Activated CD4-positive, alpha-beta T cell treated with anti-CD3 and anti-CD28 coated beads for 4 hours (primary cell): ENCODE measurements around the gene RPL11.
"Not testable (repeated sequence)": the region's sequence is repeated elsewhere in the genome, so short reads cannot be mapped to it uniquely, and the experiment has no call there.

ENCODE experiments used
- DNase-seq, 2 donors: peaks; one replicate each; pipeline ENCODE4 v3.0.0-alpha.2; 2020

The RPL11 gene

GRCh38 chr1:23691499-23692307, at the start of gene RPL11:
RPL11 (plus strand) TSS chr1:23691806; CDS start chr1:23691824, 18 bp downstream.
- DNase-seq = peak; percentile 87 to 88

DNA sequence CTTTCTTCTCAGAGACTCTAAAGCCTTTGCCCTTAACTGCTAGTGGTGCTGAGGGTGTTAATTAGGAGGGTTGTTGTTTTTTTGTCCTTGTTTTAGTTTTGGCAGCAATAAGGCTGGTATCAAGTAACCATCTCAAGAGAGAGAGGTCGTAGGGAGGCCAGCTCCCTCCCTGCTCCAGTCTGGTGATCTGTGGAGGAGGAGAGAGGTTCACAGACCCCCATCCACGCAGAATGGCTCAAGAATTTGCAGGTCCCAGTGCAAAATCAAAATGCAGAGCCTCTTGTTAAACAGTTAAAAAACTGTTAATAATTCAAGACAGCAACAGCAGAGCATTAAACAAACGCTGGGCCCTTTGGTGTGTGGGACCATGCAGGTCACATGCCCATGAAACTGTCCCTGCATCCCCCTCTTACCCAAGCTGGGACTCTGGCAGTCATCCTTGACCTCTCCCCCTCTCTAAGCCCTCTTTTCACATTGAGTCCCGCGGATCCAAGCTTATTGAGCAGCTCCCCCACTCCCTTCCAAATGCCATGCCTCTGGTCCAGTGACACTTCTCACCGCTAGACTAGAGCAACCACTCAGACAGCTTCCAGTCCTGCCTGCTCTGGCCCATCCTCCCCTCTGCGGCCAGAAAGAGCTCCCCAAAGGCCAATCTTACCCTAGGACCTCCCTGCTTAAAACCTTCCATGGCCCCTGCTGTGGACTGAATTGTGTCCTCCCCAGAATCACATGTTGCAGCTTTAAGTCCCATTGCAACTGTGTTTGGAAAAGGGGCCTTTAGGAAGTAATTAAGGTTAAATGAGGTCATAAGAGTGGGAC, 47.7 kb upstream of the RPL11 start:
- DNase-seq = no peak

- DNase-seq = no peak
Observed at GRCh38 chr1:23644555-23644866, 47.1 kb upstream of the RPL11 start.

GRCh38 chr1:23645338-23645737, 46.3 kb upstream of the RPL11 start:
- no peak for DNase-seq

DNA sequence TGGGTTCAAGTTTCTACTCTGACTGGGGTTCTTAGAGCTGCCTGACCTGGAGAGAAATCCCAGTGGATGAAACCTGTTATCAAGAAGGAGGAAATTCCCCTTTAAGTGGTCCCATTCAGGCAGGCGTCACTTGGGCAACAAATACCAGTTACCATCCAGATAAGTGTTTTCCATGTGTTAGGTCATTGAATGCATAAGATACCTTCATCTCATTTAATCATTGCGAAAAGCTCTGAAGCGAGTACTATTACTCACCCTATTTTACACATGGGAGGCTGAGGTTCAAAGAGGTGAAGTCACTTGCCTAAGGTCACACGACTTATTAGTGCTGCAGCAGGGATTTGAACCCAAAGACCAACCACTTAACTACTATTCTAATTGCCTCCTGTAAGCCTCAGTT, 45.5 kb upstream of the RPL11 start:
- DNase-seq = no peak

GRCh38 chr1:23646541-23646940, 45.1 kb upstream of the RPL11 start:
- no peak for DNase-seq

- no peak for DNase-seq
Observed at GRCh38 chr1:23648576-23648975, 43.0 kb upstream of the RPL11 start.

DNA sequence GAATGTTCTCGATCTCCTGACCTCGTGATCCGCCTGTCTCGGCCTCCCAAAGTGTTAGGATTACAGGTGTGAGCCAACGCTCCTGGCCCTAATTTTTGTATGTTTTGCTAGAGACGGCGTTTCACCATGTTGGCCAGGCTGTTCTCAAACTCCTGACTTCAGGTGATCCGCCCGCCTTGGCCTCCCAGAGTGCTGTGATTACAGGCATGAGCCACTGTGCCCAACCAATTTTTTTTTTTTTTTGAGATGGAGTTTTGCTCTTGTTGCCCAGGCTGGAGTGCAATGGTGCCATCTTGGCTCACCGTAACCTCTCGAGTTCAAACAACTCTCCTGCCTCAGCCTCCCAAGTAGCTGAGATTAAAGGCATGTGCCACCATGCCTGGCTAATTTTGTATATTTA, 42.4 kb upstream of the RPL11 start:
- not testable (repeated sequence) for DNase-seq

- no peak for DNase-seq
Observed at GRCh38 chr1:23650344-23650990, 41.1 kb upstream of the RPL11 start.

- no peak for DNase-seq
Observed at GRCh38 chr1:23651069-23651808, 40.4 kb upstream of the RPL11 start.

- DNase-seq = peak; percentile 16 to 33
Observed at GRCh38 chr1:23657659-23658275, 33.8 kb upstream of the RPL11 start.

DNA sequence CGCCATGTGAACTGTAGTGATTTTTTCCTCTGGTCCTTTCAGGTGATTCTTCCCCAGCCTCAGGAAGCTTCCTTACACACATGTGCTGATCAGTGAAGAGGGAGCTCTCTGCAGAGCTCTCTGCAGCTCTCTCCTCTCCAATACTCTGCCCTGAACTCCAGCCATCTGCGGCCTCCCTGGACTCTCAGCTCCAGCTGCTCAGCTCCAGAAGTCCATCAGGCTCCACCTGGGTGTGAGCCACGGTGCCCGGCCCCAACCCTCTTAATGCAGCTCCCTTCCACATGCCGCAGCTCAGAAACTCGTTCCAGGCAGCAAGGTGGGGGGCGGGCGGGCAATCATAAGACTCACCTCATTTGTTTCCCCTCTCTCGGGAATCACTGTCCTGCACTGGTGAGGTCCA, 30.9 kb upstream of the RPL11 start:
- no peak for DNase-seq

DNA sequence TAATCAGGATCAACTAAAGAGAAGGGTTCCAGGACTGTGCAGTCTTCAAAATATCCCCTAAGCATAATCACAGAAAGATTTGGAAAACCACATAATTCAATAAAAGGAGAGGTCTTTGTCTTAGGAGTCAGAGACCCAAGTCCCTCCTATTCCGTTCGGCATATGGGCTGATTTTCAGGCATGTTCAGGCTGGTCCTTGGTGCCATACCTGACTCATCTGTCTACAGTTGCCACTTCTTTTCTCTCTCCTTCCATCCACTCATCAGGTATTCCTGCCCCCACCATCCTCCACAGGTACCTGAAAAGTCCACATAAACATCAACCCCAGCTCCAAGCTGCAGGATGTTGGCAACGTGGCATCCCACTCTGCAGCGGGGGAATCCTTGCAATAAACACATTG, 29.7 kb upstream of the RPL11 start:
- no peak for DNase-seq

DNA sequence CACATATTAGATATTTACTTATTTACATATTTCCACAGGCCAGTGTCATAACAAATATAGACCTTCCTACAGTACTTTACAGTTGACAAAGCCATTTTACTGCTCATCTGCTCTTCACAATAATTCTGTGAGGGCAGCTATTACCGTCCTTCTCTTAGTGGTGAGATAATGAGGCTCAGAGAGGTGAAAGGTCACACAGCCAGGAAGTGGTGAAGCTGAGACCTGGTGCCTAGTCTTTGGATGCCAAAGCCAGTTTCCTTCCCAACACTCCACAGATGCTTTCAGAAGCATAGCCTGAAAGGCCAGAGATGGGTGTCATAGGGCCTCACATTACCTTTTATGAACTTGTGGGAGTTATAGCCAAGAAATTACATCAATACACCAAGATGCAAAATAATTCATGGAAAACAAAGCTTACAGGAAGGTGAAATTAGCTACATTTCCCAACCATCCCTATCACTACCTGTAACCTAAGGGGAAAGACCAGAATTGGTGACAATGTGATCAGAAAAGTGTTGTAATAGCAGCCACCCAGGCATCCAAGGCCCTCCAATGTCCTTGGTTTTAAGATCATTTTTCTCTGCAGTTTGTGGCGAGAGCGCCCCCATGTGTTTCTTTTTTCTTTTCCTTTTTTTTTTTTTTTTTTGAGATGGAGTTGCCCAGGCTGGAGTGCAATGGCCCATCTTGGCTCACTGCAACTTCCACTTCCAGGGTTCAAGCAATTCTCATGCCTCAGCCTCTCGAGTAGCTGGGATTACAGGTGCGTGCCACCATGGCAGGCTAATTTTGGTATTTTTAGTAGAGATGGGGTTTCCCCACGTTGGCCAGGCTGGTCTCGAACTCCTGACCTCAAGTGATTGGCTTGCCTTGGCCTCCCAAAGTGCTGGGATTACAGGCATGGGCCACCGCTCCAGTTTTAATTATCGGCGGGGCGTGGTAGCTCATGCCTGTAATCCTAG, 26.5 kb upstream of the RPL11 start:
- DNase-seq = no peak

GRCh38 chr1:23667411-23667810, 24.2 kb upstream of the RPL11 start:
- no peak for DNase-seq

DNA sequence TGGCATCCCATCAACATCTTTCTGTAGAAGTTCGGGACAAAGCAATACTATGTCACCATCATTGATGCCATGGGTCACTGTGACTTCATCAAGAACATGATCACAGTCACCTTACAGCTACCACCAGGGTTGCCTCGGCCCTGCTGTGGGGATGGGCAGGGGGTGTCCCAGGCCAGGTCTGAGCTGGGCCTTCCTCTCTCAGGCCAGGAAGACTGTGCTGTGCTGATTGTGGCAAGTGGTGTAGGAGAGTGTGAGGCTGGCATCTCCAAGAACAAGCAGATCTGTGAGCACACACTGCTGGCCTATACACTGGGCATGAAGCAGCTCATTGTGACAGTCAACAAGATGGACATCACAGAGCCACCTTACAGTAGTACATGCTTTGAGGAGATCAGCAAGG, 20.9 kb upstream of the RPL11 start:
- DNase-seq = no peak

DNA sequence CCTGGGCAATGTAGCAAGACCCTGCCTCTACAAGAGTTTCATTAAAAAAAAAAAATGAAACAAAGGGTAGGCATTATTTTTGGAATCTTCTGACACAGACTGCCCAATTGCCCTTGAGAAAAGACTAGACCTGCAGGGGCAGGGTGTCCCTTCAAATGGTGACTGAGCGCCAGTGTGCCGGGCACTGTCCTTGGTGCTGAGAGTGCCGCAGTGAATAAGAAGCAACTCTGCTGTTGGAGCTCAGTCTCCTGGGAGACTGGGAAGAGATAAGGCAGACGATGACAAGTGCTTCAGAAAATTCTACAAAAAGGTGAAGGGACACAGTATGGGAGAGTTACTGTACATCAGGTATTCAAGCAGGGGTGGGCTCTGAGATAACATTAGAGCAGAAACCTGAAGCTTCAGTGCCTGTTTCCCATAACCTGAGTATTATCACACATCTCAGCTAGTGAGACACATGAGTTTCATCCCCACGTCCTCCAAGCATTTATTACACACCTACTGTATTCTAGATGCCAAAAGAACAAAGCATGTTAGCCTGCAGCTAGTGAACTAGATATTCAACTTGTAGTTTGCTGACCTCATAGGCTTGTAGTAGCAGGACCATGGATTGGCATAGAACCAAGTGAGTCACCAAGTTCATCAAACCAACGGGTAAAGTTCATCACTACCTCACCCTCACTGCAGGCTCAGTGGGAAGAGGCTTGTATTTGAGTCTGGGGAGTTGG, 18.4 kb upstream of the RPL11 start:
- DNase-seq = no peak

- DNase-seq = no peak
Observed at GRCh38 chr1:23679815-23680214, 11.8 kb upstream of the RPL11 start.

DNA sequence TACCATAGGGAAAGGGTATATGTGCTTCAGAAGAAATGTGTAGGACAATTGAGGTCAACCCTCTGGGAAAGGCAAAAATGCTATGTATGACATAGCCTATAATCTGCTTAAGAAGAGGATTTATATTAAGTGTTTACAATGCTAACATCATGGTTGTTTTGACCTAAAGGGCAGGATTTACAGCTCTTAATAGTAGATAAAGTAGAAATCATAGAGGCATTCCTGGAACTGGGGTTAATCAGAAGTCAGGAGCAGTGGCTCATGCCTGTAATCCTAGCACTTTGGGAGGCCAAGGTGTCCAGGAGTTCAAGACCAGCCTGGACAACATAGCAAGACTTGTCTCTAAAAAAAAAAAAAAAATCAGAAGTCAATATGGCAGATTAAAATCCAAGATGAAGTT, 8.7 kb upstream of the RPL11 start:
- DNase-seq = no peak

DNA sequence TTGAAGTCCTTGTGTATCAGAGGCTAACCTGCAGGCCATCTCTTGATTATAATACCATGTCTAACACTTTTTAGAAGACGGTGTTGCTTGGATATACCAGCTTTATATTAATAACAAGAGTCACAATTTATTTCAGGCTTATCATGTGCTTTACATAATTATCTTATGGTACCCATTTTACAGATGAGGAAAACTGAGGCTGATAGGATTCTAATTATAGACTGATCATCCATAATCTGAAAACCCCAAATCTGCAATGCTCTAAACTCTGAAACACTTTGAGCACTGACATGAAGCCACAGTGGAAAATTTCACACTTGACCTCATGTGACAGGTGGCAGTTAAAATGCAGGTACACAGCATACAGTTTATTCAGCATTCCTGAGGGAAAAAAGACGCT, 7.2 kb upstream of the RPL11 start:
- DNase-seq = no peak

DNA sequence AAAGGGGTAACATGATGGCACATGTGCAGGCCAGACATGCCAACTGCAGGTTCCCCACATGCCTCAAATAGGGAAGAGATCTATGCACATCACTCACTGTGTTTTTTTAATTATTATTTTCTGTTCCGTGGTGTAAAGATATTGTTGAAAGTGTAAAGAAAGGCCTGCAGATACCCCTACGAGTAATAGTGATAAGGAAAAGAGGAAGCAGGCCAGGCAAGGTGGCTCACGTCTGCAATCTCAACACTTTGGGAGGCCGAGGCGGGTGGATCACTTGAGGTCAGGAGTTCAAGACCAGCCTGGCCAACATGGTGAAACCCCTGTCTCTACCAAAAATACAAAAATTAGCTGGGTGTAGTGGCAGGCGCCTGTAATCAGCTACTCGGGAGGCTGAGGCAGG, 6.4 kb upstream of the RPL11 start:
- DNase-seq = not testable (repeated sequence)
